Left ventricle myocardium inferior (tissue), 1 donor: ENCODE data around the gene NLGN1. TPM values are rescaled to one million over a fixed set of nuclear protein-coding genes. Genes with fewer than 3 reads are reported as not detected.

ENCODE experiments used
- DNase-seq: peaks from one replicate; pipeline ENCODE4 v3.0.0-alpha.2; 2020
- H3K27ac ChIP-seq: fragments of 200-600 bp; replicated peaks from 2 replicates; pipeline ENCODE4 v1.8.0; 2021
- H3K27me3 ChIP-seq: fragments of 200-600 bp; 2 replicates; pipeline ENCODE4 v1.8.0; 2021; ENCODE audit warnings: low read depth
- H3K36me3 ChIP-seq: fragments of 200-600 bp; 2 replicates; pipeline ENCODE4 v1.8.0; 2021
- H3K4me1 ChIP-seq: fragments of 200-600 bp; 2 replicates; pipeline ENCODE4 v1.8.0; 2021
- H3K4me3 ChIP-seq: fragments of 200-600 bp; 2 replicates; pipeline ENCODE4 v1.8.0; 2021; ENCODE audit warnings: mild to moderate bottlenecking, moderate library complexity
- H3K9me3 ChIP-seq: fragments of 200-600 bp; replicated peaks from 2 replicates; pipeline ENCODE4 v1.8.0; 2021
- intact Hi-C: fragments of 100-400 bp; cut with micrococcal nuclease; formaldehyde crosslinking; loops from one replicate; pipeline ENCODE4 v1.11.0; 2022
- total RNA-seq: library from RNA; stranded (reverse); fragmentation: NEBNext Ultra II Directional; extraction: Animal tissue kit (Norgen Biotek cat#: 25700); gene quantifications from one replicate; pipeline ENCODE4 v1.2.1, GENCODE V29; 2021
- TF ChIP-seq, protein P1 (sequence below): fragments of 200-600 bp; IDR thresholded peaks from 2 replicates; pipeline ENCODE4 v1.8.0; 2021; ENCODE audit warnings: antibody characterized with exemption, mild to moderate bottlenecking, borderline replicate concordance
- donor health status: DM: no; HTN: yes; CAD: no; lungs with severe emphysema.

The NLGN1 gene
- total RNA-seq, 1 donor from 2014 or later, result 13.7 TPM

DNA sequence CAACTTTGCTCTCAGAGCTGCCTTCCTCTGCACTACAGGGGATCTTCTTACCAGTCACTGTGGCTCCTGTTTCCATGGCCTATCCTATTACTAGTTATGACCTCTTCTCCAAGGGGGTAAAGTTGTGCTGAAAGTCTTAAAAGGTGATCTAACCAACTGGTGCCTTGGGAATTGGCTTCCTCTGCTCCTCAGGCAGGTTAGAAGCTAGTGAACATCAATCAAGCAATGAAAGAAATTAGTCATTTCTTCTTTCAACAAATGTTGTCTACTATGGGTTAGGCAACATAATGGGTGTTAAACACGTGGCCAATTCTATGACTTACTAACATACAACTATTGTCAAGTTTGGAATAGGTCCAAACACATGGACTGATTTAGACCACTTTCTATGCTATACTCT lies 890.2 kb downstream of the NLGN1 start:
- no peak for DNase-seq
- H3K4me3 ChIP-seq, result no peak overlapping the region
- no peak overlapping the region for H3K27ac ChIP-seq
- no peaks in the 10 kb centered on the region for H3K4me1 ChIP-seq
- TF ChIP-seq, protein P1, sequence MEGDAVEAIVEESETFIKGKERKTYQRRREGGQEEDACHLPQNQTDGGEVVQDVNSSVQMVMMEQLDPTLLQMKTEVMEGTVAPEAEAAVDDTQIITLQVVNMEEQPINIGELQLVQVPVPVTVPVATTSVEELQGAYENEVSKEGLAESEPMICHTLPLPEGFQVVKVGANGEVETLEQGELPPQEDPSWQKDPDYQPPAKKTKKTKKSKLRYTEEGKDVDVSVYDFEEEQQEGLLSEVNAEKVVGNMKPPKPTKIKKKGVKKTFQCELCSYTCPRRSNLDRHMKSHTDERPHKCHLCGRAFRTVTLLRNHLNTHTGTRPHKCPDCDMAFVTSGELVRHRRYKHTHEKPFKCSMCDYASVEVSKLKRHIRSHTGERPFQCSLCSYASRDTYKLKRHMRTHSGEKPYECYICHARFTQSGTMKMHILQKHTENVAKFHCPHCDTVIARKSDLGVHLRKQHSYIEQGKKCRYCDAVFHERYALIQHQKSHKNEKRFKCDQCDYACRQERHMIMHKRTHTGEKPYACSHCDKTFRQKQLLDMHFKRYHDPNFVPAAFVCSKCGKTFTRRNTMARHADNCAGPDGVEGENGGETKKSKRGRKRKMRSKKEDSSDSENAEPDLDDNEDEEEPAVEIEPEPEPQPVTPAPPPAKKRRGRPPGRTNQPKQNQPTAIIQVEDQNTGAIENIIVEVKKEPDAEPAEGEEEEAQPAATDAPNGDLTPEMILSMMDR, result no peak
- no peaks in the 10 kb centered on the region for H3K36me3 ChIP-seq
- H3K27me3 ChIP-seq, result no peaks in the 10 kb centered on the region
- no peaks in the 10 kb centered on the region for H3K9me3 ChIP-seq
- intact Hi-C loops, result no loop called here

DNA sequence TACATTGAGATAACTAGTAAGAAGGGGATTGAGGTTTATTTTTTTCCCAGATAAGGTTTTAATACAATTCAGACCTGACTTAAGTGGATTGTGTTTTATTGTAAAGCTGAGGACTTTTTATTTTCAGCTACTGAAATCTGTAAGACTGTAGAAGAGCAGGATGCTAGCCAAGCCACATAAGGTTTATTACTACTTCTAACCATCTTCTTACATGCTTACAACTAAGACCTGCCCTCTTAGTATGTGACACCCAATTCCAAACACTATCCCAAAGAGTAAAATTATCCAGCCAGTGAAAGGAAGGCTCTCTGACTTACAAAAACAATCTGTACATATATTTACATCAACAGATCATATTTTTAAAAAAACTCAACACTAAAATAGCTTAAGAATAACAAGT lies 897.1 kb downstream of the NLGN1 start:
- H3K36me3 ChIP-seq, result no peaks in the 10 kb centered on the region
- intact Hi-C loops, result no loop called here
- H3K27ac ChIP-seq, result no peak overlapping the region
- no peak for DNase-seq
- no peaks in the 10 kb centered on the region for H3K9me3 ChIP-seq
- peaks cover 13% of the 10 kb centered on the region for H3K27me3 ChIP-seq
- no peaks in the 10 kb centered on the region for H3K4me1 ChIP-seq
- H3K4me3 ChIP-seq, result no peak overlapping the region
- TF ChIP-seq, protein P1, result no peak

DNA sequence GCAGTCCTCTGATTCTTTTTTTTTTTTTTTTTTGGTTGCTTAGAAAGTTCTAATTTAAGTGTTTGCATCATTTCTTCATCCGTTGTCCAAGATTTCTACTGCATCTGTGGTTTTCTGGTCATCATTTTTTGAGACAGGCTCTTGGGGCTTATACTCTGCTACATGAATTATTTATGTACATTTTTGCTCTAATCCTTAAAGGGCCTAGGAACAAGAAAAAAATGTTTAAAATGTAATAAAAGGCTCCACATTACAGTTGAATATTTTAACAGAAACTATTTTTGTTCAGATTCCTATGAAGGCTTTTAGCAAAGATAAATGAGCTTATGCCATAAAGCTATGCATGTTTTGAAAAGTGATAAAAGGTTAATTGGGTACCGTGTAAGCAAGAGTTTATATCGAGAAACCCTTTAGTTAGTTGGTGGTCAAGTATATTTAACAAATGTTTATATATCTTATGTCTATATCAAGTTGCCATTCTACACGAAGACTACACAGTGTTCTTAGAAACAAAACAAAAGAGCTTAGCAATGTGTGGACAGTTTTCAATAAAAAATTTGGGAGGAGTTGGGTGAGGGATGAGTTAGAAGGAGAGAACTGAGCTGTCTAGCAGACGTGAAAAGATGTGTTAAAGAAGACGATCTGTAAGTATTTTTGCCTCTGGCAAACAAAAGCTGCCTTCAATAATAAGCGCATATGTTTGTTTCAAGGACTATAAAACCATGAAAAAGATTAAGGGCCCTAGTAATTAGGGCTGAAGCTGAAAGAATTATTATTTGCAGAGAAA lies 898.0 kb downstream of the NLGN1 start:
- Histone ChIP-seq H3K27me3 (peaks cover 15% of the 10 kb centered on the region), H3K27ac (no peak overlapping the region), H3K36me3 (no peaks in the 10 kb centered on the region), H3K4me1 (no peaks in the 10 kb centered on the region), H3K9me3 (no peaks in the 10 kb centered on the region), H3K4me3 (no peak overlapping the region)
- intact Hi-C loops, result no loop called here
- TF ChIP-seq, protein P1, result no peak
- DNase-seq, result no peak

DNA sequence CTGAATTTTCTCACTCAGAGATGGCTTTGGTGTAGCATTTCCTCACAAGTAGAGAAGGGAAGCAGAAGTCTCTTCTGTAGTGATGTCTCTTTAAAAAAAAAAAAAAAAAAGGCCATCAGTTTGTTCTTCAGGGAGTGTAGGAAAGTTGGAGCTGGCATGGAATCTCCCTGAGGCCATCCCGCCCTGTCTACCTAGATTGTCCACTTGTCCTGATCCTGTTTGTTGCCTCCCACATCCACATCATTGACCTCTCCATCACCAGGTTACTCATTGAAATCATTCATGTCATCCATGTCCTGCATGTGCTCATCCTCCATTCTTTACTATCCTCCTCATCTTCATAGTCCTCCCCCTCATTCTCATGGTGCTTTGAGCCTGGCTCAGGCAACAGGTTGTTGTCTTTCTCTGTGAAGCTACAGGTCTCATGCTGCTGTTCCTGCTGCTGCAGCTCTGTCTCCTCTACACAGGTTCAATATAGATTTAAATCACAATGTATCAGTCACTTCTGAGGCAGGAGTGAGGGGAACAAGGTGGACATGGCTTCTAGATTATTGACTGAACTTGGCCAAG lies 905.3 kb downstream of the NLGN1 start:
- Histone ChIP-seq H3K9me3 (no peaks in the 10 kb centered on the region), H3K27me3 (peaks cover 15% of the 10 kb centered on the region), H3K27ac (no peak overlapping the region), H3K4me3 (no peak overlapping the region), H3K4me1 (no peaks in the 10 kb centered on the region), H3K36me3 (no peaks in the 10 kb centered on the region)
- no peak for DNase-seq
- TF ChIP-seq, protein P1, result no peak
- intact Hi-C loops, result no loop called here

DNA sequence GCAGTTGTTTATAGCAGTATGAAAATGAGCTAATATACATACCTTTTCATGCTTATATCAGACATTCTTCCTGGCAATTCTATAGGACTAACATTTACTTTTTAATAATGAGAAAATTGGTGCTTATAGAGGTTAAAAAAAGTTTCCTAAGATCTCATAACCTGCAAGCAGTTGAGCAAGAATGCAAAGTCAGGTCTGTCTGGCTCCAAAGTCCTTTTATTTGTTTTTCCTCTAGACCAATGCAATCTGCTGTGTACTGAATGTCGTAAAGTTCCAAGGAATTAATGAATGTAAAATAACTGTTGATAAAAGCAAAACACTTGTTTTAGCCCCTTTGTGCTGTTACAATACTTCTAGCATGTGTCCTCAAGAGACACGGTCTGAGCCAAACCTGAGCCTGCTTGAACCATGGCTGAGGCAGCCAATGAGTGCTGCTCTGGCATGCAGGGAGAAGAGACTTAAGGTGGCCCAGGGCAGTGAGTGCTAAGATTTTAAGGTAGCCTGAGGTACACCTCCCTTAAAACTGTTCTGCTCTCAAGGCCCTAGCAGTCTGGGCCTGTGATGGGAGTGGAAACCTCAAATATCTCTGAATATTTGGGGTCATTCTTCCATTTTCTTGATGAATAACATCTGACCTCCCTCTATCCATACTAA lies 906.5 kb downstream of the NLGN1 start:
- Histone ChIP-seq H3K27me3 (peaks cover 8% of the 10 kb centered on the region), H3K27ac (no peak overlapping the region), H3K4me1 (no peaks in the 10 kb centered on the region), H3K4me3 (no peak overlapping the region), H3K36me3 (no peaks in the 10 kb centered on the region), H3K9me3 (no peaks in the 10 kb centered on the region)
- intact Hi-C loops, result no loop called here
- DNase-seq, result no peak
- TF ChIP-seq, protein P1, result no peak
